Ishikawa (cell line): ENCODE data around the gene IGSF9.

Source experiments
- CEBPB ChIP-seq: IDR thresholded peaks from 2 replicates; pipeline ENCODE4 v1.6.1; 2012
- CREB1 ChIP-seq: IDR thresholded peaks from 2 replicates; pipeline ENCODE4 v1.6.1; 2012; ENCODE audit warnings: low read depth
- EGR1 ChIP-seq: IDR thresholded peaks from 2 replicates; pipeline ENCODE4 v1.6.1; 2012
- EP300 ChIP-seq: IDR thresholded peaks from 2 replicates; pipeline ENCODE4 v1.6.1; 2012; ENCODE audit warnings: borderline replicate concordance
- MAX ChIP-seq: IDR thresholded peaks from 2 replicates; pipeline ENCODE4 v1.6.1; 2012
- NFIC ChIP-seq: IDR thresholded peaks from 2 replicates; pipeline ENCODE4 v1.6.1; 2012
- RAD21 ChIP-seq: IDR thresholded peaks from 2 replicates; pipeline ENCODE4 v1.6.1; 2012; ENCODE audit warnings: low read depth
- TAF1 ChIP-seq: IDR thresholded peaks from 2 replicates; pipeline ENCODE4 v1.6.1; 2012; ENCODE audit warnings: low read depth, mild to moderate bottlenecking
- TCF12 ChIP-seq: IDR thresholded peaks from 2 replicates; pipeline ENCODE4 v1.6.1; 2012; ENCODE audit warnings: low read depth
- TEAD4 ChIP-seq: IDR thresholded peaks from 2 replicates; pipeline ENCODE4 v1.6.1; 2012
- USF1 ChIP-seq: IDR thresholded peaks from 2 replicates; pipeline ENCODE4 v1.6.1; 2012
- YY1 ChIP-seq: IDR thresholded peaks from 2 replicates; pipeline ENCODE4 v1.6.1; 2012; ENCODE audit warnings: low read depth
- ZBTB7A ChIP-seq: IDR thresholded peaks from 2 replicates; pipeline ENCODE4 v1.6.1; 2012; ENCODE audit warnings: low read depth
- TF ChIP-seq, protein P1 (sequence below): IDR thresholded peaks from 2 replicates; pipeline ENCODE4 v1.6.1; 2012; ENCODE audit warnings: low read depth, mild to moderate bottlenecking

DNA sequence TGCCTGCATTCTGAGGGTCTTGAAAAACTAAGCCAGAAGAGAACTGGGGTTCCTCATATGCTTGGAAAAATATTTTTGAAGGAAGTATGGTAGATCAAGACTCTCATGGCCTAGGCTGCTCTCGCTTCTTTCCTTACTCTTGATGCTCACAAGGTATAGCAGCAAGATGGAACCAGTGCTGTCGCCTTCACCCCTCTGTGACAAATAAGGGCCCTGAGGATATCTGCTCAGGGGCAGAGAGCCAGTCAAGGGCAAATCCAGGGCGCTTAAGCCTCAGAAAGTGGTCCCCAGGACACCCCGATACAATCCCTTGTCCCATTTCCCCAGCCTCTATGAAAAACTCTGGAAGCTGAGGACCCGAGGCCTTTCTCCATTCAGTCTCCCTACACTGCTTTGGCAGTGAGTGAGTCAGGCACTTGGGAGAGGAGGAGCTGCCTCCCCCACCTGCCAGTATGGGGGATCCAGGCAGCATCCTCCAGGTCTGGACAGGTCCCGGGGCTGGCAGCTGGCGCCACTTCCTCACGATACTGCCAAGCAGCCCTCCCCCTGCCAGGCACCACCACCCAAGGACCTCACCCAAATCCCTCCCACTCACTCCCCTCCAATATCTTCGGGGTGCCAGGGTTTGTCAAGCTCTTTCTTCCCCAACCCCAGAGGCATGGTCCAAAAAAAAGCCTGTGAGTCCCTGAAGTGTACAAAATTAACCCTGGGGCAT is 1.3 kb downstream of the IGSF9 start:
- no peak for TF ChIP-seq TCF12
- TF ChIP-seq RAD21, result no peak
- TF ChIP-seq TAF1, result no peak
- no peak for TF ChIP-seq YY1
- TF ChIP-seq EP300, result no peak
- TF ChIP-seq CREB1, result no peak
- TF ChIP-seq TEAD4, result no peak
- TF ChIP-seq, protein P1, sequence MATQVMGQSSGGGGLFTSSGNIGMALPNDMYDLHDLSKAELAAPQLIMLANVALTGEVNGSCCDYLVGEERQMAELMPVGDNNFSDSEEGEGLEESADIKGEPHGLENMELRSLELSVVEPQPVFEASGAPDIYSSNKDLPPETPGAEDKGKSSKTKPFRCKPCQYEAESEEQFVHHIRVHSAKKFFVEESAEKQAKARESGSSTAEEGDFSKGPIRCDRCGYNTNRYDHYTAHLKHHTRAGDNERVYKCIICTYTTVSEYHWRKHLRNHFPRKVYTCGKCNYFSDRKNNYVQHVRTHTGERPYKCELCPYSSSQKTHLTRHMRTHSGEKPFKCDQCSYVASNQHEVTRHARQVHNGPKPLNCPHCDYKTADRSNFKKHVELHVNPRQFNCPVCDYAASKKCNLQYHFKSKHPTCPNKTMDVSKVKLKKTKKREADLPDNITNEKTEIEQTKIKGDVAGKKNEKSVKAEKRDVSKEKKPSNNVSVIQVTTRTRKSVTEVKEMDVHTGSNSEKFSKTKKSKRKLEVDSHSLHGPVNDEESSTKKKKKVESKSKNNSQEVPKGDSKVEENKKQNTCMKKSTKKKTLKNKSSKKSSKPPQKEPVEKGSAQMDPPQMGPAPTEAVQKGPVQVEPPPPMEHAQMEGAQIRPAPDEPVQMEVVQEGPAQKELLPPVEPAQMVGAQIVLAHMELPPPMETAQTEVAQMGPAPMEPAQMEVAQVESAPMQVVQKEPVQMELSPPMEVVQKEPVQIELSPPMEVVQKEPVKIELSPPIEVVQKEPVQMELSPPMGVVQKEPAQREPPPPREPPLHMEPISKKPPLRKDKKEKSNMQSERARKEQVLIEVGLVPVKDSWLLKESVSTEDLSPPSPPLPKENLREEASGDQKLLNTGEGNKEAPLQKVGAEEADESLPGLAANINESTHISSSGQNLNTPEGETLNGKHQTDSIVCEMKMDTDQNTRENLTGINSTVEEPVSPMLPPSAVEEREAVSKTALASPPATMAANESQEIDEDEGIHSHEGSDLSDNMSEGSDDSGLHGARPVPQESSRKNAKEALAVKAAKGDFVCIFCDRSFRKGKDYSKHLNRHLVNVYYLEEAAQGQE, result no peak
- TF ChIP-seq MAX, result no peak
- TF ChIP-seq CEBPB, result no peak
- TF ChIP-seq EGR1, result no peak
- no peak for TF ChIP-seq ZBTB7A
- TF ChIP-seq USF1, result no peak
- no peak for TF ChIP-seq NFIC
